ENCODE measurements around the gene PCMT1. TPM values are rescaled to one million over a fixed set of nuclear protein-coding genes. Genes with fewer than 3 reads are reported as not detected.

PCMT1 gene
- total and polyA plus RNA-seq, 9 of the 15 experiments (the other 6 are each of a cell fraction or from before 2014, with no cell fraction given), result 217 to 541 (median 327) TPM

DNA sequence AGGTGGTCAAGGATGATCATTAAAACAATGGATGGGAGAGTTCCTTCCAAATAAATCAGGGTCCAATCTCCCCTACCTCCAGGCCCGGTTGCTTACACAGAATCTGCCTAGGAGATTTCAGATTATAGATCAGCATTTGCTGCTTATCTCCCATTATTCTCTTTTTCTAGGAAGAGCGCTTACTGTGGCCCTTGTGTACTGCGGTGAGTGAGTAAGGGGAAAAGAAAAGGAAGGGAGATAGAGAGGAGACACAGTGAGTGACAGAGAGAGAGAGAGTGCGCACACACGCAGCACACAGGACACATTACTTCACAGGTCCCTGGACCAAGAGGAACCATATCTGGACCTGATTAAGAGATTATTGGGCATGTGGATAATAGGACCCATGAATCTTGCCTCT, 37.8 kb upstream of the PCMT1 start:
- Histone ChIP-seq H3K9me1 (ENCODE audit: control insufficient read depth, insufficient read depth, low read length) (no peaks in the 10 kb centered on the region), H3K9me3 (replicated peaks; ENCODE audit: control insufficient read depth, insufficient read depth, low read depth, low read length) (no peaks in the 10 kb centered on the region), H3K36me3 (ENCODE audit: control insufficient read depth, insufficient read depth, low read length) (peaks cover 47% of the 10 kb centered on the region), H3K4me3 (no peak overlapping the region), H3K27ac (ENCODE audit: extremely low read depth, low read depth, low read length) (no peak overlapping the region), H4K20me1 (replicated peaks; ENCODE audit: control insufficient read depth, insufficient read depth, low read length) (peaks cover 31% of the 10 kb centered on the region), H3K9ac (ENCODE audit: insufficient read depth in 1 of 2, low read depth in 2 of 2, low read length in 2 of 2) (no peak overlapping the region), H3K4me2 (ENCODE audit: insufficient read depth, low read length) (no peak overlapping the region), H3K27me3 (ENCODE audit: control insufficient read depth in 2 of 2, insufficient read depth in 2 of 2, low read length in 2 of 2) (no peaks in the 10 kb centered on the region), H3K4me1 (replicated peaks in 1 of 2; ENCODE audit: control insufficient read depth in 2 of 2, insufficient read depth in 2 of 2, low read length in 2 of 2) (peaks cover 7 to 24% of the 10 kb centered on the region in 2 experiments; a peak in 3 of 5 replicates), H2AFZ (ENCODE audit: low read depth, low read length) (no peak overlapping the region), H3K79me2 (ENCODE audit: control insufficient read depth, insufficient read depth, low read length) (peaks cover 96% of the 10 kb centered on the region)
- in situ Hi-C loops (cut with MboI) (no loop called here), intact Hi-C loops (cut with micrococcal nuclease) (no loop called here)
- peak; percentile 74 for ATAC-seq
- FAIRE-seq, result no peak
- WGBS (ENCODE audit: insufficient coverage, low coverage, missing lambda C conversion rate), result 32% methylated on average over 5 of the region's 5 CpGs
- POLR2A ChIA-PET, result interaction anchor here (0.6 to 0.7 kb wide), 2 partner anchors 162 to 559 kb away, joined by 3 to 4 read pairs; no protein-coding TSS in a partner anchor
- DNase-seq (ENCODE audit: extremely low read depth in 1 of 4, low spot score in 3 of 4), result peak in 2 of 4 experiments; percentile 32 to 40
- CTCF ChIA-PET (ENCODE audit: low intra/inter-chr PET ratio), result no interaction called here
- BruUV-seq (replicated peaks), result no TSS peak
- TF ChIP-seq SETDB1 (IDR thresholded peaks at IDR 0.05; ENCODE audit: low read length) (no peak), RFX1 (IDR thresholded peaks at IDR 0.05) (no peak), CREM (IDR thresholded peaks at IDR 0.05; ENCODE audit: low read depth) (0 out of 2 replicates have a peak, but pooled peaks have one; percentile 32), POLR2B (IDR thresholded peaks at IDR 0.05; ENCODE audit: low read depth, partially characterized antibody) (peak; percentile 25), NFE2 (IDR thresholded peaks at IDR 0.05; ENCODE audit: low read depth) (peak; percentile 72), NR2F6 (CRISPR knock-in tag; IDR thresholded peaks at IDR 0.05) (no peak), FOXK2 (conservative IDR thresholded peaks at IDR 0.05 in 1 of 2, IDR thresholded peaks at IDR 0.05 in 1 of 2; ENCODE audit: low read depth in 2 of 2) (0 out of 4 replicates have a peak, but pooled peaks of 1 of the 2 experiments have one; percentile 19), SMARCE1 (IDR thresholded peaks at IDR 0.05) (0 out of 2 replicates have a peak, but pooled peaks have one; percentile 43), NCOA1 (IDR thresholded peaks at IDR 0.05; ENCODE audit: low read depth) (no peak), CXXC5 (CRISPR knock-in tag; IDR thresholded peaks at IDR 0.05) (peak; percentile 35; the same call in 1 of the 2 replicates), CBFA2T3 (IDR thresholded peaks at IDR 0.05) (peak; percentile 31; the same call in 1 of the 2 replicates), CC2D1A (IDR thresholded peaks at IDR 0.05) (0 out of 2 replicates have a peak, but pooled peaks have one; percentile 39), POLR3A (IDR thresholded peaks at IDR 0.05; ENCODE audit: borderline replicate concordance, extremely low read depth, insufficient read depth, insufficient read length) (no peak), ZBTB7A (IDR thresholded peaks at IDR 0.05; ENCODE audit: borderline replicate concordance, control insufficient read depth, low read depth, low read length) (no peak)
- TF ChIP-seq, protein P1, sequence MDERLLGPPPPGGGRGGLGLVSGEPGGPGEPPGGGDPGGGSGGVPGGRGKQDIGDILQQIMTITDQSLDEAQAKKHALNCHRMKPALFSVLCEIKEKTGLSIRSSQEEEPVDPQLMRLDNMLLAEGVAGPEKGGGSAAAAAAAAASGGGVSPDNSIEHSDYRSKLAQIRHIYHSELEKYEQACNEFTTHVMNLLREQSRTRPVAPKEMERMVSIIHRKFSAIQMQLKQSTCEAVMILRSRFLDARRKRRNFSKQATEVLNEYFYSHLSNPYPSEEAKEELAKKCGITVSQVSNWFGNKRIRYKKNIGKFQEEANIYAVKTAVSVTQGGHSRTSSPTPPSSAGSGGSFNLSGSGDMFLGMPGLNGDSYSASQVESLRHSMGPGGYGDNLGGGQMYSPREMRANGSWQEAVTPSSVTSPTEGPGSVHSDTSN (CRISPR knock-in tag; IDR thresholded peaks at IDR 0.05; ENCODE audit: low read depth), result peak; percentile 51; the same call in 1 of the 2 replicates
- TF ChIP-seq, protein P1 (tag; conservative IDR thresholded peaks at IDR 0.05; ENCODE audit: low read depth), result peak; percentile 83
- TF ChIP-seq, protein P2, sequence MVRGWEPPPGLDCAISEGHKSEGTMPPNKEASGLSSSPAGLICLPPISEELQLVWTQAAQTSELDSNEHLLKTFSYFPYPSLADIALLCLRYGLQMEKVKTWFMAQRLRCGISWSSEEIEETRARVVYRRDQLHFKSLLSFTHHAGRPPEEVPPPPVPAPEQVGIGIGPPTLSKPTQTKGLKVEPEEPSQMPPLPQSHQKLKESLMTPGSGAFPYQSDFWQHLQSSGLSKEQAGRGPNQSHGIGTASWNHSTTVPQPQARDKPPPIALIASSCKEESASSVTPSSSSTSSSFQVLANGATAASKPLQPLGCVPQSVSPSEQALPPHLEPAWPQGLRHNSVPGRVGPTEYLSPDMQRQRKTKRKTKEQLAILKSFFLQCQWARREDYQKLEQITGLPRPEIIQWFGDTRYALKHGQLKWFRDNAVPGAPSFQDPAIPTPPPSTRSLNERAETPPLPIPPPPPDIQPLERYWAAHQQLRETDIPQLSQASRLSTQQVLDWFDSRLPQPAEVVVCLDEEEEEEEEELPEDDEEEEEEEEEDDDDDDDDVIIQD (CRISPR knock-in tag; IDR thresholded peaks at IDR 0.05), result no peak
- TF ChIP-seq, protein P3, sequence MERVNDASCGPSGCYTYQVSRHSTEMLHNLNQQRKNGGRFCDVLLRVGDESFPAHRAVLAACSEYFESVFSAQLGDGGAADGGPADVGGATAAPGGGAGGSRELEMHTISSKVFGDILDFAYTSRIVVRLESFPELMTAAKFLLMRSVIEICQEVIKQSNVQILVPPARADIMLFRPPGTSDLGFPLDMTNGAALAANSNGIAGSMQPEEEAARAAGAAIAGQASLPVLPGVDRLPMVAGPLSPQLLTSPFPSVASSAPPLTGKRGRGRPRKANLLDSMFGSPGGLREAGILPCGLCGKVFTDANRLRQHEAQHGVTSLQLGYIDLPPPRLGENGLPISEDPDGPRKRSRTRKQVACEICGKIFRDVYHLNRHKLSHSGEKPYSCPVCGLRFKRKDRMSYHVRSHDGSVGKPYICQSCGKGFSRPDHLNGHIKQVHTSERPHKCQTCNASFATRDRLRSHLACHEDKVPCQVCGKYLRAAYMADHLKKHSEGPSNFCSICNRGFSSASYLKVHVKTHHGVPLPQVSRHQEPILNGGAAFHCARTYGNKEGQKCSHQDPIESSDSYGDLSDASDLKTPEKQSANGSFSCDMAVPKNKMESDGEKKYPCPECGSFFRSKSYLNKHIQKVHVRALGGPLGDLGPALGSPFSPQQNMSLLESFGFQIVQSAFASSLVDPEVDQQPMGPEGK (CRISPR knock-in tag; IDR thresholded peaks at IDR 0.05; ENCODE audit: borderline replicate concordance), result no peak
